Measurements from ENCODE around the gene SPEM2. TPM values are rescaled to one million over a fixed set of nuclear protein-coding genes. Genes with fewer than 3 reads are reported as not detected.

Gene SPEM2
- total RNA-seq, 1 donor from 2014 or later = not detected

- DNase-seq (ENCODE audit: low read depth in 2 of 2) = no peak
These were observed 4.2 kb upstream of the SPEM2 start for GRCh38 chr17:7421186-7421585.

GRCh38 chr17:7423679-7424078, 1.7 kb upstream of the SPEM2 start:
- DNase-seq (ENCODE audit: low read depth in 2 of 2) = no peak

GRCh38 chr17:7425756-7426155, 340 bp downstream of the SPEM2 start:
- DNase-seq (ENCODE audit: low read depth in 2 of 2) = no peak

- no peak for DNase-seq (ENCODE audit: low read depth in 2 of 2)
These were observed 917 bp downstream of the SPEM2 start for GRCh38 chr17:7426203-7426863.

GRCh38 chr17:7426896-7427489, 1.6 kb downstream of the SPEM2 start:
- no peak for DNase-seq (ENCODE audit: low read depth in 2 of 2)

GRCh38 chr17:7427549-7427948, 2.1 kb downstream of the SPEM2 start:
- DNase-seq (ENCODE audit: low read depth in 2 of 2) = no peak

- DNase-seq (ENCODE audit: low read depth in 2 of 2) = no peak
These were observed 3.1 kb downstream of the SPEM2 start, which contains the start of gene SPEM3 for GRCh38 chr17:7428557-7428956. Gene SPEM3, plus strand, starts transcription at chr17:7428857. Its CDS starts 46 bp downstream, at chr17:7428903.

- no peak for DNase-seq (ENCODE audit: low read depth in 2 of 2)
These were observed 4.3 kb downstream of the SPEM2 start for GRCh38 chr17:7429722-7430121.

GRCh38 chr17:7431231-7431630, 5.8 kb downstream of the SPEM2 start:
- no peak for DNase-seq (ENCODE audit: low read depth in 2 of 2)

- DNase-seq (ENCODE audit: low read depth in 2 of 2) = no peak
These were observed 6.9 kb downstream of the SPEM2 start for GRCh38 chr17:7432296-7432695.

- DNase-seq (ENCODE audit: low read depth in 2 of 2) = peak; percentile 29 to 53
These were observed 10.5 kb downstream of the SPEM2 start for GRCh38 chr17:7435676-7436555.

- DNase-seq (ENCODE audit: low read depth in 2 of 2) = peak; percentile 86 to 93
These were observed 11.3 kb downstream of the SPEM2 start for GRCh38 chr17:7436556-7437368.

GRCh38 chr17:7437369-7437863, 12.0 kb downstream of the SPEM2 start:
- no peak for DNase-seq (ENCODE audit: low read depth in 2 of 2)

- DNase-seq (ENCODE audit: low read depth in 2 of 2) = no peak
These were observed 12.7 kb downstream of the SPEM2 start for GRCh38 chr17:7437950-7438614.

GRCh38 chr17:7438656-7439460, 13.4 kb downstream of the SPEM2 start:
- no peak for DNase-seq (ENCODE audit: low read depth in 2 of 2)

GRCh38 chr17:7439462-7440112, 14.2 kb downstream of the SPEM2 start, which contains the start of gene FGF11:
Gene FGF11, plus strand, starts transcription at chr17:7439512. Its CDS starts 109 bp downstream, at chr17:7439621.
- no peak for DNase-seq (ENCODE audit: low read depth in 2 of 2)

- peak in 1 of 2 donors; percentile 19 for DNase-seq (ENCODE audit: low read depth in 2 of 2)
These were observed 14.9 kb downstream of the SPEM2 start for GRCh38 chr17:7440113-7440833.

GRCh38 chr17:7440834-7441195, 15.4 kb downstream of the SPEM2 start:
- DNase-seq (ENCODE audit: low read depth in 2 of 2) = peak in 1 of 2 donors; percentile 34

GRCh38 chr17:7441266-7441665, 15.8 kb downstream of the SPEM2 start:
- DNase-seq (ENCODE audit: low read depth in 2 of 2) = no peak

Data from lung microvascular endothelial cell (primary cell).